TTC549 (cell line): ENCODE data around the gene PARP4.
"Not testable (repeated sequence)": the region's sequence is repeated elsewhere in the genome, so short reads cannot be mapped to it uniquely, and the experiment has no call there.

Experiments
- FAIRE-seq: peaks from 2 replicates; lab custom pipeline; 2012; peaks lifted over from hg19 to GRCh38; lab: Jason Lieb, UNC

Gene PARP4

GRCh38 chr13:24505756-24506155 is 6.8 kb downstream of the PARP4 start:
- no peak for FAIRE-seq

- no peak for FAIRE-seq
These were observed 7.3 kb downstream of the PARP4 start for GRCh38 chr13:24505256-24505655.

- no peak for FAIRE-seq
These were observed 9.2 kb downstream of the PARP4 start for GRCh38 chr13:24503379-24503696.

GRCh38 chr13:24502533-24503378 is 9.8 kb downstream of the PARP4 start:
- FAIRE-seq, result no peak

GRCh38 chr13:24500977-24501376 is 11.6 kb downstream of the PARP4 start:
- FAIRE-seq, result no peak

- FAIRE-seq, result no peak
These were observed 14.8 kb downstream of the PARP4 start for GRCh38 chr13:24497742-24498141.

- FAIRE-seq, result not testable (repeated sequence)
These were observed 16.3 kb downstream of the PARP4 start for GRCh38 chr13:24496295-24496694.

GRCh38 chr13:24495151-24495729 is 17.3 kb downstream of the PARP4 start:
- no peak for FAIRE-seq

- FAIRE-seq, result no peak
These were observed 19.2 kb downstream of the PARP4 start for GRCh38 chr13:24493356-24493755.

- no peak for FAIRE-seq
These were observed 20.7 kb downstream of the PARP4 start for GRCh38 chr13:24491845-24492244.

- FAIRE-seq, result no peak
These were observed 22.9 kb downstream of the PARP4 start for GRCh38 chr13:24489721-24490120.

GRCh38 chr13:24488092-24488491 is 24.5 kb downstream of the PARP4 start:
- not testable (repeated sequence) for FAIRE-seq

- not testable (repeated sequence) for FAIRE-seq
These were observed 26.4 kb downstream of the PARP4 start for GRCh38 chr13:24486017-24486657.

GRCh38 chr13:24473686-24474085 is 38.9 kb downstream of the PARP4 start:
- FAIRE-seq, result no peak

GRCh38 chr13:24472129-24472528 is 40.4 kb downstream of the PARP4 start:
- FAIRE-seq, result not testable (repeated sequence)

GRCh38 chr13:24463078-24463477 is 49.5 kb downstream of the PARP4 start:
- FAIRE-seq, result no peak

GRCh38 chr13:24460256-24460655 is 52.3 kb downstream of the PARP4 start:
- no peak for FAIRE-seq

GRCh38 chr13:24459726-24460125 is 52.9 kb downstream of the PARP4 start:
- FAIRE-seq, result no peak

- no peak for FAIRE-seq
These were observed 53.3 kb downstream of the PARP4 start for GRCh38 chr13:24459234-24459633.

- FAIRE-seq, result no peak
These were observed 53.8 kb downstream of the PARP4 start for GRCh38 chr13:24458736-24459135.

GRCh38 chr13:24456396-24456795 is 56.2 kb downstream of the PARP4 start:
- no peak for FAIRE-seq

- no peak for FAIRE-seq
These were observed 58.5 kb downstream of the PARP4 start for GRCh38 chr13:24454056-24454455.

- FAIRE-seq, result no peak
These were observed 60.5 kb downstream of the PARP4 start for GRCh38 chr13:24452044-24452443.

- FAIRE-seq, result no peak
These were observed 62.0 kb downstream of the PARP4 start for GRCh38 chr13:24450530-24450929.
